Muscle layer of colon (tissue), 2 donors: Measurements from ENCODE around the gene ACOXL.

Experiments used
- H3K27ac ChIP-seq: one replicate; pipeline ENCODE4 v1.7.0; 2013; ENCODE audit warnings: low read depth, mild to moderate bottlenecking, low read length, moderate library complexity
- H3K27me3 ChIP-seq, 2 donors: one replicate each; pipeline ENCODE4 v1.7.0; 2013; ENCODE audit warnings: low read length in 2 of 2, mild to moderate bottlenecking in 2 of 2; ENCODE audit not compliant: insufficient read depth in 2 of 2, control insufficient read depth in 1 of 2
- H3K36me3 ChIP-seq: one replicate; pipeline ENCODE4 v1.7.0; 2013; ENCODE audit warnings: mild to moderate bottlenecking, low read length; ENCODE audit not compliant: insufficient read depth
- H3K4me1 ChIP-seq: one replicate; pipeline ENCODE4 v1.7.0; 2013; ENCODE audit warnings: mild to moderate bottlenecking, low read length; ENCODE audit not compliant: insufficient read depth
- H3K4me3 ChIP-seq, 2 donors: one replicate each; pipeline ENCODE4 v1.7.0; 2013; ENCODE audit warnings: low read length in 2 of 2, low read depth in 1 of 2, mild to moderate bottlenecking in 1 of 2, moderate library complexity in 1 of 2
- H3K9ac ChIP-seq: one replicate; pipeline ENCODE4 v1.7.0; 2013; ENCODE audit warnings: low read length
- H3K9me3 ChIP-seq: one replicate; pipeline ENCODE4 v1.7.0; 2013; ENCODE audit warnings: mild to moderate bottlenecking, low read length
- donor health status: abdominal sarcoma.
- donor health status: Adenocarcinoma of cecum.

ACOXL gene

GRCh38 chr2:110744429-110744828, 12.1 kb downstream of the ACOXL start:
- Histone ChIP-seq H3K4me1 (no peaks in the 10 kb centered on the region), H3K27me3 (no peaks in the 10 kb centered on the region), H3K9ac (no peak overlapping the region), H3K36me3 (no peaks in the 10 kb centered on the region), H3K27ac (no peak overlapping the region), H3K4me3 (no peak overlapping the region), H3K9me3 (no peaks in the 10 kb centered on the region)

GRCh38 chr2:110745048-110745447, 12.7 kb downstream of the ACOXL start:
- Histone ChIP-seq H3K4me1 (no peaks in the 10 kb centered on the region), H3K36me3 (no peaks in the 10 kb centered on the region), H3K4me3 (no peak overlapping the region), H3K27me3 (no peaks in the 10 kb centered on the region), H3K27ac (no peak overlapping the region), H3K9me3 (no peaks in the 10 kb centered on the region), H3K9ac (no peak overlapping the region)

DNA sequence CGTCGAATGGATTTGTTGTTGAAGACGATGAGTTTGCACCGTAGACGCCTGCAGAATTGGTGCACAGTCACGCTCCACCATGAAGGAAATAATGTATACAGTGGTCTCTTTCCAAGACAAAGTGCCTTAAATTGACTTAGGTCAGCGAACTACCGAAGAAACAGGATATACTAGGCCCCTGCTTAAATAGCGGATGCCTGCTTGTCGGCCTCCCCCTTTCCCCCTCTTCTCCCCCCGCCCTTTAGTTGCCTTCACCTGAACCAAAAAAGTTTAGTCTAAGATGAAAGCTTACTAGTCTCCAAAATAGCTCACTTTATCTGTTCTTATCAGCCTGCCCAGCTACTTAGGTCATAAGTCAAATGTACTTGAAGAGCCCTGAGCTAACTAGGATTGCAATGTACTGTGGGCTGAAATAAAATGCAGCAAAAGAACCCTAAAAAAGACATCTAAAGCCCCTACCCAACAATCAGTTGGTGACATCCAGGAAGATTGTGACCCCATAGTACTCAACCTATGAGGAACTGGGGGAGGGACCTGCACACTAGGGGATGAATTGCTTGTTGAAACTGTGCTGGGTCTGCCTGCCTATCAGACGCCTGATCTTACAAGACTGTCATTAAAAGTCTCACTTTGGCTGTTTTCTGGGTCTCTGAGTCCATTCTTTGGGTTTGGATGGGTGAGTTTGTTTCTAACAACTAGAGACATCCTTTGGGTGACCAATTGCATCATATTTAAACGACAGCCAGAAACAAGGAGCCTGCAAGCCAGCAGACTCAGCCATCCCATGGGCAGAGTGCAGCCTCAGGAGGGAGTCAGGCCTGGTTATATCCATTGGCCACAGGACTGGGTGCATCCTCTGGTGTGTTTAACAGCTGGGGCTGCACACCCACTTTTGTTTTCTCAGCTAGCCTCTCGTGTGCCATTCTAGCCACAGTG, 14.5 kb downstream of the ACOXL start:
- Histone ChIP-seq H3K9ac (no peak overlapping the region), H3K9me3 (no peaks in the 10 kb centered on the region), H3K36me3 (no peaks in the 10 kb centered on the region), H3K4me1 (no peaks in the 10 kb centered on the region), H3K4me3 (no peak overlapping the region), H3K27me3 (no peaks in the 10 kb centered on the region), H3K27ac (no peak overlapping the region)

DNA sequence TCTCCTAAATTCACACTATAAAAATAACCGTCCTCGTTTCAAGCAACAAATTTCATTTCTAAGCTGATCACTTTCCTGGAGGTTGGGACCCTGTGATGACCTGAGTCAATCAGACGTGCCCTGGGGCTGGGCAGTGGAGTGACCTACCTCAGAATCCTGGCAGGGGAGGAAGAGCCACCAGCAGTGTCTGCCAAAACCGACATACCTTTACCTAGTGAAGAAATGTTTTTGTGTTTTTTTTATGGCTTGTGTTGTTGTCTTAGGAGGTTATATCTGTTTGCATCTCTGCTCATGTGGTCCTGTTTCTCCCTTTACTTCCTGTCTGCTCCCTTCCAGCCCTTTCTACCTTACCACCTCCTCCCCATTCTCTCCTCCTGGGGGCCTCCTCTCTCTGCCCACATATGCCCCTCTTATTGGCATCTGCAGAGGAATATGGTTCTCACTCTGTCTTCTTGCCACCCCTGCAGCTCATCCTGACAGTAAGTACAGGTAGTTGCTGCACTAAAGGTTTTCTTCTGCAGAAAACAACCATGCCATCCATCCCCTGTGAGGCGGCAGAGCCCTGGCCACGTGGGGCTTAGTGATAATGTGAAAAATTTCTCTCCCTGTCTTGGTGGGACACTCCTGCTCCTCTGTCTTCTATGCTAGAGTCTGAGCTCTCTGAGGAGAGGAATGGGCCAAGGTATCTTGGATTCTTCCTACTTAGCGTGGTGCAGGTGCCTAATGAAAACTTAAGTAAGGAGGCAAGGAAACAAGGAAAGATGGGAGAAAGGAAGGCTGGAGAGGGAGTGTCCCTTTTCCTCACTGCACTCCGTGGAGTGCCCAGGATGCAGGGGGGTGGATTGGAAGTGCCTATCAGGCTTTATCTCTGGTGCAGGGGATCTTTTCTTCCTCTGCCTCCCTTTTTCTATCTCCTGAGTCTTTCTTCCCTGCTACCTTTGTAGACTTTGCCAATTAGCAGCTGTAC, 15.4 kb downstream of the ACOXL start:
- H3K9ac ChIP-seq = no peak overlapping the region
- H3K36me3 ChIP-seq = no peaks in the 10 kb centered on the region
- no peaks in the 10 kb centered on the region for H3K27me3 ChIP-seq
- no peaks in the 10 kb centered on the region for H3K9me3 ChIP-seq
- no peaks in the 10 kb centered on the region for H3K4me1 ChIP-seq
- H3K4me3 ChIP-seq = no peak overlapping the region
- no peak overlapping the region for H3K27ac ChIP-seq

GRCh38 chr2:110748489-110748867, 16.1 kb downstream of the ACOXL start:
- no peak overlapping the region for H3K27ac ChIP-seq
- H3K9me3 ChIP-seq = no peaks in the 10 kb centered on the region
- H3K4me1 ChIP-seq = no peaks in the 10 kb centered on the region
- no peaks in the 10 kb centered on the region for H3K36me3 ChIP-seq
- H3K4me3 ChIP-seq = no peak overlapping the region
- no peaks in the 10 kb centered on the region for H3K27me3 ChIP-seq
- H3K9ac ChIP-seq = no peak overlapping the region

DNA sequence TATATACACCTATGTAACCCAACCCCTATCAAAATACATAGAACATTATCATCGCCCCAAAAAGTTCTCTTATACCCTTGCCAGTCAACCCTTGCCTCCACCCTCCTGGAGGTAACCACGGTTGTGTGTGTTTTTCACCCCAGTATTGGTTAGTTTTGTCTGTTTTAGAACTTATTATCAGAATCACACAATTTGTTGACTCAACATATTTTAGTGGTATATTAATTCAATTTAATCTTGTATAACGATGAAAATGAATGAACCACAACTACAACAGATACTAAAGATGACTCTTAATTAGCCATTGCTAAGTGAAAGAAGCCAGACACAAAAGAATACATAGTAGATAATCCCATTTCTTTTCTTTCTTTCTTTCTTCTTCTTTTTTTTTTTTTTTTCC, 19.3 kb downstream of the ACOXL start:
- H3K4me3 ChIP-seq = no peak overlapping the region
- H3K9me3 ChIP-seq = no peaks in the 10 kb centered on the region
- H3K9ac ChIP-seq = no peak overlapping the region
- H3K27me3 ChIP-seq = no peaks in the 10 kb centered on the region
- no peak overlapping the region for H3K27ac ChIP-seq
- H3K4me1 ChIP-seq = peaks cover 5% of the 10 kb centered on the region
- no peaks in the 10 kb centered on the region for H3K36me3 ChIP-seq

DNA sequence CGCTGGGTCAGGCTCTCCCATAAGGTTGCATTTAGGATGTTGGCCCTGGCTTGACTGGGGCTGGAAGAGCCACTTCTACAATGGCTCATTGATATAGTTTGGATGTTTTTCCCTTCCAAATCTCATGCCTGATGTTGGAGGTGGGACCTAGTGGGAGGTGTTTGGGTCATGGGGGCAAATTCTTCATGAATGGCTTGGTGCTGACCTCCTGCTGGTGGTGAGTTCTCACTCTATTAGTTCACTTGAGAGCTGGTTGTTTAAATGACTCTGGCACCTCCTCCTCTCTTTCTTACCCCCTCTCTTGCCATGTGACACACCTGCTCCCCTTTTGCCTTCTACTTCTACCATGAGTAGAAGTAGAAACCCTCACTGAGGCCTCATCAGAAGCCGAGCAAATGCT, 20.5 kb downstream of the ACOXL start:
- H3K36me3 ChIP-seq = no peaks in the 10 kb centered on the region
- peaks cover 5% of the 10 kb centered on the region for H3K4me1 ChIP-seq
- no peaks in the 10 kb centered on the region for H3K27me3 ChIP-seq
- H3K9me3 ChIP-seq = no peaks in the 10 kb centered on the region
- H3K4me3 ChIP-seq = no peak overlapping the region
- H3K9ac ChIP-seq = no peak overlapping the region
- no peak overlapping the region for H3K27ac ChIP-seq

- Histone ChIP-seq H3K4me3 (no peak overlapping the region), H3K4me1 (peaks cover 5% of the 10 kb centered on the region), H3K27ac (no peak overlapping the region), H3K9ac (no peak overlapping the region), H3K36me3 (no peaks in the 10 kb centered on the region), H3K9me3 (no peaks in the 10 kb centered on the region), H3K27me3 (no peaks in the 10 kb centered on the region)
Measured at GRCh38 chr2:110755491-110756078, 23.2 kb downstream of the ACOXL start.

DNA sequence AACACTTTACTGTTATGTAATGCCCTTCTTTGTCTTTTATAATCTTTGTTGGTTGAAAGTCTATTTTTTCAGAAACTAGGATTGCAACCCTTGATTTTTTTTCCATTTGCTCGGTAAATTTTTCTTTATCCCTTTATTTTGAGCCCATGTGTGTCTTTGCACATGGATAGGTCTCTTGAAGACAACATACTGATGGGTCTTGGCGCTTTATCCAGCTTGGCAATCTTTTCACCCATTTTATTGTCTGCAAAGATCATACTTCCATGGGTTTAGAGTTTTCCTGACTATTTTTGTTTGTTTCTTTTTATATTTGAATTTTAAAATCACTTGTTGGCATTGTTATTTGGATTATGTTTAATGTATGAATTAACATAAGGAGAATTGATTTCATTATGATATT, 27.0 kb downstream of the ACOXL start:
- H3K4me3 ChIP-seq = no peak overlapping the region
- no peaks in the 10 kb centered on the region for H3K27me3 ChIP-seq
- no peaks in the 10 kb centered on the region for H3K36me3 ChIP-seq
- H3K9ac ChIP-seq = no peak overlapping the region
- H3K27ac ChIP-seq = no peak overlapping the region
- peaks cover 5% of the 10 kb centered on the region for H3K4me1 ChIP-seq
- H3K9me3 ChIP-seq = no peaks in the 10 kb centered on the region

- Histone ChIP-seq H3K4me3 (no peak overlapping the region), H3K27ac (no peak overlapping the region), H3K36me3 (no peaks in the 10 kb centered on the region), H3K9me3 (no peaks in the 10 kb centered on the region), H3K9ac (no peak overlapping the region), H3K27me3 (no peaks in the 10 kb centered on the region), H3K4me1 (no peaks in the 10 kb centered on the region)
Measured at GRCh38 chr2:110764931-110765330, 32.6 kb downstream of the ACOXL start.

- no peaks in the 10 kb centered on the region for H3K27me3 ChIP-seq
- no peak overlapping the region for H3K9ac ChIP-seq
- H3K27ac ChIP-seq = no peak overlapping the region
- H3K9me3 ChIP-seq = no peaks in the 10 kb centered on the region
- peaks cover 13% of the 10 kb centered on the region for H3K4me1 ChIP-seq
- H3K36me3 ChIP-seq = no peaks in the 10 kb centered on the region
- H3K4me3 ChIP-seq = no peak overlapping the region
Measured at GRCh38 chr2:110766291-110766690, 33.9 kb downstream of the ACOXL start.
